ENCODE data around the gene LRRC9. TPM values are rescaled to one million over a fixed set of nuclear protein-coding genes. Genes with fewer than 3 reads are reported as not detected.

LRRC9 gene
- total and polyA plus RNA-seq, 10 of the 15 experiments (the other 5 are each of a cell fraction or from before 2014, with no cell fraction given), result not detected

- ATAC-seq (peak; percentile 89), DNase-seq (ENCODE audit: low read depth, low spot score) (peak; percentile 96), FAIRE-seq (peak; percentile 76)
- peak within 1 kb of the TSS; percentile 95 for H3K27ac ChIP-seq (ENCODE audit: control insufficient read depth, insufficient read depth)
- ChIA-PET CTCF (interaction anchor here (0.6 to 2.5 kb wide), 12 partner anchors 25 to 470 kb away, joined by 3 to 14 read pairs (median 4); partner anchors contain the start of gene DHRS7), RAD21 (ENCODE audit: unreplicated experiment) (interaction anchor here (0.9 to 2.8 kb wide), 10 partner anchors 67 to 240 kb away, joined by 3 to 19 read pairs (median 6); partner anchors contain the start of genes DHRS7 and PPM1A), SMC1A (ENCODE audit: uncharacterized antibody, unreplicated experiment) (interaction anchor here (0.7 to 2.7 kb wide), 8 partner anchors 13 to 127 kb away, joined by 3 to 14 read pairs (median 4); no protein-coding TSS in a partner anchor), POLR2A (interaction anchor here (0.5 to 3.0 kb wide), 9 partner anchors 10 to 157 kb away, joined by 3 to 20 read pairs (median 5); partner anchors contain the start of genes DHRS7 and PPM1A)
- H3K4me3 ChIP-seq, result peak within 1 kb of the TSS; percentile 74
- peak within 1 kb of the TSS; percentile 96 for H3K9ac ChIP-seq (ENCODE audit: control insufficient read depth, insufficient read depth, low read length)
- H2AFZ ChIP-seq (ENCODE audit: control insufficient read depth, low read depth, low read length), result peak within 1 kb of the TSS; percentile 97
- peaks cover 51% of the 10 kb centered on the region for H3K79me2 ChIP-seq (ENCODE audit: control insufficient read depth, insufficient read depth, low read length)
- no peaks in the 10 kb centered on the region for H3K27me3 ChIP-seq (replicated peaks in 1 of 2; ENCODE audit: control insufficient read depth in 2 of 2, insufficient read depth in 2 of 2, low read length in 1 of 2)
- 1% methylated on average over 87 of the region's 88 CpGs for WGBS (ENCODE audit: insufficient coverage, insufficient replicate concordance, low lambda C conversion rate, missing lambda C conversion rate)
- H3K4me2 ChIP-seq (ENCODE audit: control insufficient read depth, insufficient read depth), result peak within 1 kb of the TSS; percentile 87
- H3K4me1 ChIP-seq (ENCODE audit: control insufficient read depth, insufficient read depth, low read length), result peaks cover 11% of the 10 kb centered on the region
- no TSS peak for BruUV-seq (replicated peaks)
- in situ Hi-C loops (cut with MboI), result no loop called here
- no peaks in the 10 kb centered on the region for H4K20me1 ChIP-seq (ENCODE audit: control insufficient read depth, insufficient read depth)
- intact Hi-C loops (cut with micrococcal nuclease; ENCODE audit: unreplicated experiment), result loop anchor here (1.0 to 10.0 kb wide), 6 partner anchors 73 to 607 kb away; partner anchors contain the start of genes DHRS7, JKAMP, L3HYPDH and PPM1A
- no peaks in the 10 kb centered on the region for H3K9me3 ChIP-seq (replicated peaks; ENCODE audit: control insufficient read depth, insufficient read depth, low read length)
- no peaks in the 10 kb centered on the region for H3K36me3 ChIP-seq (ENCODE audit: control insufficient read depth in 2 of 2, insufficient read depth in 2 of 2, low read length in 1 of 2)
- TF ChIP-seq CHD2 (IDR thresholded peaks at IDR 0.05; ENCODE audit: borderline replicate concordance, low read depth, low read length), result peak; percentile 84
- TF ChIP-seq SMAD5 (IDR thresholded peaks at IDR 0.05; ENCODE audit: low read depth), result no peak; the same call in 1 of the 2 replicates
- 0 out of 2 replicates have a peak, but pooled peaks have one; percentile 9 for TF ChIP-seq SPI1 (IDR thresholded peaks at IDR 0.05; ENCODE audit: borderline replicate concordance, insufficient read depth, low read depth, low read length)
- TF ChIP-seq MTA2 (IDR thresholded peaks at IDR 0.05; ENCODE audit: low read depth), result peak; percentile 46
- 0 out of 2 replicates have a peak, but pooled peaks have one; percentile 46 for TF ChIP-seq SMARCA5 (IDR thresholded peaks at IDR 0.05)
- TF ChIP-seq PML (IDR thresholded peaks at IDR 0.05; ENCODE audit: low read length), result no peak
- 0 out of 2 replicates have a peak, but pooled peaks have one; percentile 74 for TF ChIP-seq PAX8 (IDR thresholded peaks at IDR 0.05)
- peak; percentile 37 for TF ChIP-seq E2F8 (IDR thresholded peaks at IDR 0.05; ENCODE audit: low read depth, partially characterized antibody)
- peak; percentile 67 for TF ChIP-seq NR2C1 (IDR thresholded peaks at IDR 0.05)
- TF ChIP-seq WRNIP1 (IDR thresholded peaks at IDR 0.05; ENCODE audit: borderline replicate concordance, low read depth, low read length), result 0 out of 2 replicates have a peak, but pooled peaks have one; percentile 61
- TF ChIP-seq POU2F2 (IDR thresholded peaks at IDR 0.05; ENCODE audit: borderline replicate concordance, low read depth, low read length), result peak; percentile 92
- peak; percentile 14; the same call in 1 of the 2 replicates for TF ChIP-seq CBX5 (IDR thresholded peaks at IDR 0.05; ENCODE audit: low read depth)
- TF ChIP-seq RBBP5 (conservative IDR thresholded peaks at IDR 0.05), result 0 out of 2 replicates have a peak, but pooled peaks have one; percentile 73
- peak; percentile 88; the same call in 1 of the 2 replicates for TF ChIP-seq POLR2AphosphoS2 (IDR thresholded peaks at IDR 0.05; ENCODE audit: low read depth, low read length)
- TF ChIP-seq PKNOX1 (IDR thresholded peaks at IDR 0.05), result peak; percentile 84
- no peak for TF ChIP-seq TBL1XR1 (IDR thresholded peaks at IDR 0.05; ENCODE audit: low read depth, low read length)
- peak; percentile 97 for TF ChIP-seq POLR2A (IDR thresholded peaks at IDR 0.05; ENCODE audit: low read depth, low read length)
- no peak; the same call in 1 of the 2 replicates for TF ChIP-seq ASH2L (IDR thresholded peaks at IDR 0.05; ENCODE audit: borderline replicate concordance, low read depth)
These were observed 171.9 kb downstream of the LRRC9 start, which contains the start of gene PCNX4 for GRCh38 chr14:60091550-60092525. Gene PCNX4, plus strand, starts transcription at chr14:60091923. Its CDS starts 15,716 bp downstream, at chr14:60107639.
